GM10266 (cell line): ENCODE measurements around the gene TBC1D1.

Source experiments
- DNase-seq: peaks from one replicate; pipeline ENCODE4 v3.0.0; 2012; ENCODE audit errors: extremely low spot score
- TF ChIP-seq, protein P1 (sequence below): IDR thresholded peaks from 2 replicates; pipeline ENCODE4 v1.5.1; 2012; ENCODE audit warnings: mild to moderate bottlenecking, low read depth; ENCODE audit not compliant: control insufficient read depth, insufficient read depth; ENCODE audit errors: missing control alignments

The TBC1D1 gene

DNA sequence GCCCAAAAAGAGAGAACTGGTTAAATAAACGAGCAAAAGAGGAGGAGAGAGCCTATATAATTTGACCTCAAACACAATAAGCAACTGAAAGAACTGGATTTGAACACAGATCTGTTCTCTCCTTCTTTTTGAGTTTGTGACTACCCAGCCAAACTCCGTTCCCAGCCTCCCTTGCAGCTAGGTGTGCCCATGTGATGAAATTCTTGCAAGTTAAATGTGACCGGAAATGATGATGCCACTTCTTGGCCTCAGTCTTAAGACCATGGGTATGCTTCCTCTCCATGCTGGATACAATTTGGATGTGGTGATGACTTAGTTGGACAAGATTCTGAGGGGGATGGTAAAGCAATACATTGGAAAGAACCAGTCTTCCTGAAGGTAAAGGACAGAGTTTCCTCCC is 273.5 kb downstream of the TBC1D1 start:
- DNase-seq = no peak
- TF ChIP-seq, protein P1, sequence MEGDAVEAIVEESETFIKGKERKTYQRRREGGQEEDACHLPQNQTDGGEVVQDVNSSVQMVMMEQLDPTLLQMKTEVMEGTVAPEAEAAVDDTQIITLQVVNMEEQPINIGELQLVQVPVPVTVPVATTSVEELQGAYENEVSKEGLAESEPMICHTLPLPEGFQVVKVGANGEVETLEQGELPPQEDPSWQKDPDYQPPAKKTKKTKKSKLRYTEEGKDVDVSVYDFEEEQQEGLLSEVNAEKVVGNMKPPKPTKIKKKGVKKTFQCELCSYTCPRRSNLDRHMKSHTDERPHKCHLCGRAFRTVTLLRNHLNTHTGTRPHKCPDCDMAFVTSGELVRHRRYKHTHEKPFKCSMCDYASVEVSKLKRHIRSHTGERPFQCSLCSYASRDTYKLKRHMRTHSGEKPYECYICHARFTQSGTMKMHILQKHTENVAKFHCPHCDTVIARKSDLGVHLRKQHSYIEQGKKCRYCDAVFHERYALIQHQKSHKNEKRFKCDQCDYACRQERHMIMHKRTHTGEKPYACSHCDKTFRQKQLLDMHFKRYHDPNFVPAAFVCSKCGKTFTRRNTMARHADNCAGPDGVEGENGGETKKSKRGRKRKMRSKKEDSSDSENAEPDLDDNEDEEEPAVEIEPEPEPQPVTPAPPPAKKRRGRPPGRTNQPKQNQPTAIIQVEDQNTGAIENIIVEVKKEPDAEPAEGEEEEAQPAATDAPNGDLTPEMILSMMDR = no peak

DNA sequence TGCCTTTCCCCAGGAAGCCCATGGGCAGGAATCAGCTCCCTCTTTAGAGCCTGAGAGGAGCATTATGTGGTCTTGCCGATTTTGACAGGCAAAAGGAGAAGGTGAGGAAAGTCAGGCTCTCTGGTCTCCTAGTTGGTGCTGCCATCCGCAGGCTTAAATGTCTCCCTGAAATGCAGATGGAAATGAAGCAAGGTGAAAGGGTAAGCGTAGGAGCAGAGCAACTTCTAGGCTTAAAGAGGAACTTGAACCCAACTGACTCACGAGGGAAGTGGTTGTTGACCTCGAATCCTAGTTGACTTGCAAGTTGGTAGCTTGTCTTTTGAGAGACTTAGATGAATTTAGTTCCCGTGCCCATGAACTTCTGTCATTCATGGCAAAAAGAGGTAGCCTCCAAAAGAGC is 275.2 kb downstream of the TBC1D1 start:
- no peak for DNase-seq
- TF ChIP-seq, protein P1 = no peak

DNA sequence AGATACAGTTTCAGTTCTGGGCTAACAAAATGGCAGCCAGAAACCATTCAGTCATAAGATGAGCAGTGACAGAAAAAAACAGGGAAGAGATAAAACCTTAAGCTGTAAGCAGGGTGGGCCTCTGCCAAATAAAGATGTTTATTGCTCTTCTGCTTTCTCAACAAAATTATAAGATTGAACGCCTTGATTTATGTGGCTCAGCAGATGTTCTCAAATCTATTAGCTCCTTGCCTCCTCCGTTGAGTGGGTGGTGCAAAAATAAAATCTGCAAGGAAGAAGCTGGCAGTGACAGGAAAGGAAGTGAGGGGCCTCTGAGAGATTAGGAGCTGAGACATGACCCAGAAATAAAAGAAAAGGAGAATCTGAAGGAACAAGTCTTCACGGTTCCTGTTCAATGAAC is 275.9 kb downstream of the TBC1D1 start:
- TF ChIP-seq, protein P1 = no peak
- DNase-seq = no peak

DNA sequence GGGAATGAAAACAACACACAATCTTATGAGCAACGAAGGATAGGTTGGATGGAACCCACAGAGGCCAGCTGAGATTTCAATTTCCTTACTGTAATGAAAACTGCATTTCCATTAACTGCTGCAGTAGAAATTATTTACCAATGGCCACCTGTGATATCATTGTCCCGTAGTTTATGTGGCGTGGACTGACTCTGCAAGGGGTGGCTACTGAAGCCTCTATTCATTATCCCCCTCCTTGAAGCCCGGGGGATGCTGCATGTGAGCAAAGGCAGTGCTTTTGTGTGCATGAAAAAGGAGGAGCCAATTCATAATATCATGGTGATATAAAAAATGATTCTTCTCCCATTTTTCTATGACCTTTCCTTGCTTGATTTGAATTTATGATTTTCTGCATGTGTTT is 277.1 kb downstream of the TBC1D1 start:
- TF ChIP-seq, protein P1 = no peak

DNA sequence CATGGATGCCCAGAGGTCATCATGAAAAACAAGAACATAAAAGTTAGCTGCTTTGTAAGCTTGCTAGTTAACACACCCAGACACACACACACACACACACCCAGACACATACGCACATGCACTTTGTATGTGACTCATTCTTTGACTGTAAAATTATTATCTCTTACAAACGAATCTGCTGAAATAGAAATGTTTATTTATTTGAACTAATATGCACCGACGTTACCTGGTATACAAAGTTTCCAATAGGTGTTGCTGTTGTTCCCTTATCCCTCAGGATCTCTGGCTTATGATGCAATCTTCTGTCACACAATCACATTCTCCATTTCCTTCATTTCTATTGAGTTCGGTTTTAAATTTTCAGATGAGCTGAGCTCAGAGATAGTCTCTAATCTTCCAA is 278.6 kb downstream of the TBC1D1 start:
- TF ChIP-seq, protein P1 = no peak
- no peak for DNase-seq

More for the DNA sequence above, 277.1 kb downstream of the TBC1D1 start:
- DNase-seq = no peak

DNA sequence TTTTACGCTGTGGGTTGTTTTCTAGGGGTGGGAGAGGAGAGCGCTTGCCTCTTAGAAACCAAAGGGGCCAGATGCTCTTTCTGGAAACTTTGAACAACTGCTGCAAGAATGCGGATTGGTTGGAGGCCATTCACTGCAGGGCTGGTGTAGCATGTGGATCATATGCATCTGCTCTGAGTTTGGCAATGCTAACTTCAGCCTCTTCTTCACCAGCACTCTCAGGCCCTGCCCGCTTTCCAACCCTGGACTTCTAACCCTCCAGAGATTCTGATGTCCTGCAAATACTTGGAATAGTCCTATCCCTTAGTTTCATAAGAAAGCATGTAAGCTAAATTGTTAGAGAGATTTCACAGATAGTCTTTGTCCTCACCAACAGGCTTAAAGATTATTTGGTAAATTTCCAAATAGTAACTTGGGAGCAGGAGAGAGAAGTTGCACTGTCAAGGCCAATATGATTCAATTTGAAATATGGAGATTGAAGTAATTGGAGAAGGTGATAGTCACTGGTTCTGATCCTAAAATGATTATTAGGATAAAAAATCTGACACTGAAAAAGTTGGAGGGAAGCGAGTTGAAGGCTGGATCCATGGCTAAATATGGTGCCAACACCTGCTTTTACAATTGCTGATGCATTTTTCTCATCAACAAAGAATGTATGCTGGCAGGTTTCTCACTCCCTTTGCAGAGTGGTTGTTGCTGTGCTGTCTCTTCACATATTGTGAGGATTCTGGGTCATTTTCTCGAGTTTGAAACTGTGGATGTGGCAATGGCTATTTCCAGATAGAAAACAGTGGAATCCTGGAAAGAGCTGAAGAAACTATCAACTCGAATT is 279.7 kb downstream of the TBC1D1 start:
- TF ChIP-seq, protein P1 = no peak

DNA sequence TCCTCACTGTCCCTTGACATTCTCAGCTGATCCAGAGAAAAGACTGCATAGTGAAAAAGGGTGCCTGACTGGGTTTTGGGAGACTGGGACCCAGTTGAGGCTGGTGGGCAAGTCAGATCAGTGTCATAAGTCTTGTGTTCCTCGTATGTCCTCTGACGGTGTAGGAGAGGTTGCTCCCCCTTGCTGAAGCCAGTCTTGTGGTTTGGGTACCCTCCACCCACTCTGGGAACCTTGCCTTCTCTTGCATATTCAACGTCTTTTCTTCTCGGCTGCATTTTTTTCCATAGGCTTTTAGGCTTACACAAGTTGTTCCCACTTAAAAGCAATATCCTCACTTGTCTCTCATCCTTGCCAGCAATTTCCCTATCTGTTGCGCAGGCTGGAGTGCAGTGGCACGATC is 281.2 kb downstream of the TBC1D1 start:
- no peak for DNase-seq
- TF ChIP-seq, protein P1 = no peak

More for the DNA sequence above, 279.7 kb downstream of the TBC1D1 start:
- DNase-seq = no peak
